DND-41 (cell line): ENCODE data around the gene SLK.

Experiments used
- CTCF ChIP-seq: IDR thresholded peaks from 2 replicates; pipeline ENCODE4 v1.5.1; 2012; ENCODE audit warnings: borderline replicate concordance, low read length, moderate library complexity, mild to moderate bottlenecking; ENCODE audit not compliant: poor library complexity, severe bottlenecking; ENCODE audit errors: extremely low read depth
- EZH2 ChIP-seq: IDR thresholded peaks from 3 replicates; pipeline ENCODE4 v1.6.1; 2012; ENCODE audit warnings: borderline replicate concordance, low read depth, mild to moderate bottlenecking, moderate library complexity, low read length, inconsistent platforms; ENCODE audit not compliant: severe bottlenecking

- TF ChIP-seq CTCF (no peak), EZH2 (no peak)
These were observed 107.6 kb downstream of the SLK start for GRCh38 chr10:104074505-104074904.
